ENCODE data around the gene SIPA1. TPM values are rescaled to one million over a fixed set of nuclear protein-coding genes. Genes with fewer than 3 reads are reported as not detected.

The SIPA1 gene
- total RNA-seq, 4 donors from 2014 or later = 22.4 to 174 (median 30.9) TPM

GRCh38 chr11:65599216-65599954 is 38.5 kb upstream of the SIPA1 start:
- in situ Hi-C loops (cut with MboI; ENCODE audit: low pct_ligation_motif_present in 1 of 4, low pct_unique_long_range_greater_than_20kb in 1 of 4, low sequenced_read_pairs in 3 of 4) = no loop called here

GRCh38 chr11:65599955-65600246 is 38.0 kb upstream of the SIPA1 start:
- TF ChIP-seq, protein P1, sequence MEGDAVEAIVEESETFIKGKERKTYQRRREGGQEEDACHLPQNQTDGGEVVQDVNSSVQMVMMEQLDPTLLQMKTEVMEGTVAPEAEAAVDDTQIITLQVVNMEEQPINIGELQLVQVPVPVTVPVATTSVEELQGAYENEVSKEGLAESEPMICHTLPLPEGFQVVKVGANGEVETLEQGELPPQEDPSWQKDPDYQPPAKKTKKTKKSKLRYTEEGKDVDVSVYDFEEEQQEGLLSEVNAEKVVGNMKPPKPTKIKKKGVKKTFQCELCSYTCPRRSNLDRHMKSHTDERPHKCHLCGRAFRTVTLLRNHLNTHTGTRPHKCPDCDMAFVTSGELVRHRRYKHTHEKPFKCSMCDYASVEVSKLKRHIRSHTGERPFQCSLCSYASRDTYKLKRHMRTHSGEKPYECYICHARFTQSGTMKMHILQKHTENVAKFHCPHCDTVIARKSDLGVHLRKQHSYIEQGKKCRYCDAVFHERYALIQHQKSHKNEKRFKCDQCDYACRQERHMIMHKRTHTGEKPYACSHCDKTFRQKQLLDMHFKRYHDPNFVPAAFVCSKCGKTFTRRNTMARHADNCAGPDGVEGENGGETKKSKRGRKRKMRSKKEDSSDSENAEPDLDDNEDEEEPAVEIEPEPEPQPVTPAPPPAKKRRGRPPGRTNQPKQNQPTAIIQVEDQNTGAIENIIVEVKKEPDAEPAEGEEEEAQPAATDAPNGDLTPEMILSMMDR (IDR thresholded peaks at IDR 0.05) = no peak
- TF ChIP-seq EP300 (IDR thresholded peaks at IDR 0.05; ENCODE audit: low read depth) (no peak), POLR2A (IDR thresholded peaks at IDR 0.05) (no peak), POLR2AphosphoS5 (IDR thresholded peaks at IDR 0.05) (no peak)
- H3K27me3 ChIP-seq = no peaks in the 10 kb centered on the region
- peaks cover 0 to 9% (median 9%) of the 10 kb centered on the region in 4 donors for H3K4me1 ChIP-seq
- in situ Hi-C loops (cut with MboI; ENCODE audit: low pct_ligation_motif_present in 1 of 4, low pct_unique_long_range_greater_than_20kb in 1 of 4, low sequenced_read_pairs in 3 of 4) (loop anchor here in 1 of 4 donors (5.0 kb wide), 1 partner anchor 58 kb away; no protein-coding TSS in a partner anchor), intact Hi-C loops (cut with DNase I; ENCODE audit: low total_unique reads) (no loop called here)
- peaks cover 0 to 18% (median 7%) of the 10 kb centered on the region in 4 donors for H3K36me3 ChIP-seq
- 100% methylated on average over 6 of the region's 6 CpGs; no CpG with 5 or more reads in 1 of the 2 donors for WGBS, 2 donors (ENCODE audit: low coverage in 1 of 2)
- no peak for DNase-seq
- no peak overlapping the region for H3K27ac ChIP-seq
- H3K4me3 ChIP-seq = no peak overlapping the region
- H3K9me3 ChIP-seq = no peaks in the 10 kb centered on the region

More at GRCh38 chr11:65599216-65599954, 38.5 kb upstream of the SIPA1 start:
- Histone ChIP-seq H3K4me1 (peaks cover 0 to 9% (median 9%) of the 10 kb centered on the region in 4 donors), H3K4me3 (no peak overlapping the region), H3K9me3 (no peaks in the 10 kb centered on the region), H3K36me3 (peaks cover 0 to 15% (median 5%) of the 10 kb centered on the region in 4 donors), H3K27ac (no peak overlapping the region), H3K27me3 (no peaks in the 10 kb centered on the region)
- DNase-seq = no peak
- WGBS, 2 donors (ENCODE audit: low coverage in 1 of 2) = 91 to 100% methylated on average over 2 to 49 of the region's 49 CpGs
- TF ChIP-seq POLR2AphosphoS5 (IDR thresholded peaks at IDR 0.05) (no peak), POLR2A (IDR thresholded peaks at IDR 0.05) (no peak), EP300 (IDR thresholded peaks at IDR 0.05; ENCODE audit: low read depth) (no peak)
- TF ChIP-seq, protein P1 (IDR thresholded peaks at IDR 0.05) = no peak
- intact Hi-C loops (cut with DNase I; ENCODE audit: low total_unique reads) = no loop called here

- H3K36me3 ChIP-seq = peaks cover 0 to 19% (median 9%) of the 10 kb centered on the region in 4 donors
- no peak for DNase-seq
- no peaks in the 10 kb centered on the region for H3K9me3 ChIP-seq
- H3K27me3 ChIP-seq = no peaks in the 10 kb centered on the region
- H3K4me3 ChIP-seq = no peak overlapping the region
- TF ChIP-seq POLR2AphosphoS5 (IDR thresholded peaks at IDR 0.05) (no peak), EP300 (IDR thresholded peaks at IDR 0.05; ENCODE audit: low read depth) (no peak), POLR2A (IDR thresholded peaks at IDR 0.05) (no peak)
- TF ChIP-seq, protein P1 (IDR thresholded peaks at IDR 0.05) = no peak
- WGBS, 2 donors (ENCODE audit: low coverage in 1 of 2) = 92% methylated on average over 1 of the region's 1 CpG; no CpG with 5 or more reads in 1 of the 2 donors
- in situ Hi-C loops (cut with MboI; ENCODE audit: low pct_ligation_motif_present in 1 of 4, low pct_unique_long_range_greater_than_20kb in 1 of 4, low sequenced_read_pairs in 3 of 4) = loop anchor here in 1 of 4 donors (5.0 kb wide), 1 partner anchor 62 kb away; no protein-coding TSS in a partner anchor
- peaks cover 7 to 22% (median 12%) of the 10 kb centered on the region in 4 donors for H3K4me1 ChIP-seq
- intact Hi-C loops (cut with DNase I; ENCODE audit: low total_unique reads) = no loop called here
- no peak overlapping the region for H3K27ac ChIP-seq
These were observed 33.6 kb upstream of the SIPA1 start for GRCh38 chr11:65604258-65604657.

DNA sequence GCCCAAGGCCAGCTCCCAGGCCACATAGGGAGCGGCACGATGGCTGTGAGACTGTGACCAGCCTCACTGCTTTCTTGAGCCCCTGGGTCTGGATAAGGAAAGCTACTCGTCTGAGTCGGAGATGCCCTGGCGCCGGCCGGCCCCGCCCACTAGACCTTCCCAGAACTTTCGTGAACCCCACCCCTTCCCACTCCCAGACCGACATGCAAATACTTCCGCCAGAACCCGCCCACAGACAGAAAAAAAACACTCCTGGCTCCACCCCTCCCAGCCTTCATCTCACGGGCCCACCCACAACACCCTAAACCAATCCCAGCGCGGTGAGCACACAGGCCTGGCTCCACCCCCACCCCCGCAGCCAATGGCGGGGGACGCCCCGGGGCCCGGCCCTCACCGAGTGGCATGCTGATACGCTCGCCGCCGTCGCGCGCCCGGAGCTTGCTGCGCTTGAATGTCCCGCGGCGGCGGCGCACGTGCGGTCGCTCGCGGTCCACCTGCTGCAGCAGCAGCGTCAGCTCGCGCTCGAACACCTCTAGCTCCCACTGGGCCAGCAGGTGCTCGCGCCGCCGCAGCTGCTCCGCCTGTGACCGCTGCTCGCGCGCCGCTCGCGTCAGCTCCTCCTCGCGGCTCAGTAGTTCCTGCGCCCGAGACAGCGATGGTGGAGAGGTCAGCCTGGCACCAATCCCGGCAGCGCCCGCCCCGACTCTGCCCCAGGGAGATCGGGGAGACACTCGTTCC is 30.9 kb upstream of the SIPA1 start:
- Histone ChIP-seq H3K36me3 (peaks cover 0 to 19% (median 9%) of the 10 kb centered on the region in 4 donors), H3K27ac (peak overlapping the region; percentile 78 to 91 (median 78)), H3K4me1 (peaks cover 19 to 50% (median 28%) of the 10 kb centered on the region in 4 donors), H3K27me3 (no peaks in the 10 kb centered on the region), H3K4me3 (peak overlapping the region in 2 of 4 donors; percentile 9 to 27), H3K9me3 (no peaks in the 10 kb centered on the region)
- DNase-seq = peak; percentile 91
- TF ChIP-seq EP300 (IDR thresholded peaks at IDR 0.05; ENCODE audit: low read depth) (no peak), POLR2AphosphoS5 (IDR thresholded peaks at IDR 0.05) (peak in 2 of 3 donors; percentile 30 to 31)
- WGBS, 2 donors (ENCODE audit: low coverage in 1 of 2) = 70% methylated on average over 67 of the region's 67 CpGs; no CpG with 5 or more reads in 1 of the 2 donors
- intact Hi-C loops (cut with DNase I; ENCODE audit: low total_unique reads) (no loop called here), in situ Hi-C loops (cut with MboI; ENCODE audit: low pct_ligation_motif_present in 1 of 4, low pct_unique_long_range_greater_than_20kb in 1 of 4, low sequenced_read_pairs in 3 of 4) (no loop called here)

Measured in transverse colon (tissue), 4 donors.